ENCODE measurements around the gene ZDHHC14.
A peak's percentile ranks its signal among the peaks of the same experiment; 100 is the strongest.

The ZDHHC14 gene

GRCh38 chr6:157493576-157493975 is 112.6 kb downstream of the ZDHHC14 start:
- TF ChIP-seq CTCF (IDR thresholded peaks at IDR 0.05; ENCODE audit: insufficient read depth, low read depth, low read length, missing control alignments): no peak
- DNase-seq (ENCODE audit: low read depth): no peak

GRCh38 chr6:157494132-157494710 is 113.2 kb downstream of the ZDHHC14 start:
- DNase-seq (ENCODE audit: low read depth): no peak
- no peak overlapping the region for H3K4me3 ChIP-seq (ENCODE audit: low read depth, low read length)
- TF ChIP-seq CTCF (IDR thresholded peaks at IDR 0.05; ENCODE audit: insufficient read depth, low read depth, low read length, missing control alignments): no peak

More at GRCh38 chr6:157493576-157493975, 112.6 kb downstream of the ZDHHC14 start:
- no peak overlapping the region for H3K4me3 ChIP-seq (ENCODE audit: low read depth, low read length)

GRCh38 chr6:157496534-157497095 is 115.6 kb downstream of the ZDHHC14 start:
- TF ChIP-seq CTCF (IDR thresholded peaks at IDR 0.05; ENCODE audit: insufficient read depth, low read depth, low read length, missing control alignments): no peak
- DNase-seq (ENCODE audit: low read depth): no peak
- H3K4me3 ChIP-seq (ENCODE audit: low read depth, low read length): no peak overlapping the region

- H3K4me3 ChIP-seq (ENCODE audit: low read depth, low read length): no peak overlapping the region
- no peak for TF ChIP-seq CTCF (IDR thresholded peaks at IDR 0.05; ENCODE audit: insufficient read depth, low read depth, low read length, missing control alignments)
- DNase-seq (ENCODE audit: low read depth): no peak
Measured at GRCh38 chr6:157497579-157497978, 116.6 kb downstream of the ZDHHC14 start.

- DNase-seq (ENCODE audit: low read depth): peak; percentile 8
- no peak for TF ChIP-seq CTCF (IDR thresholded peaks at IDR 0.05; ENCODE audit: insufficient read depth, low read depth, low read length, missing control alignments)
- H3K4me3 ChIP-seq (ENCODE audit: low read depth, low read length): no peak overlapping the region
Measured at GRCh38 chr6:157498817-157499216, 117.8 kb downstream of the ZDHHC14 start.

GRCh38 chr6:157500022-157500421 is 119.0 kb downstream of the ZDHHC14 start:
- DNase-seq (ENCODE audit: low read depth): no peak
- no peak overlapping the region for H3K4me3 ChIP-seq (ENCODE audit: low read depth, low read length)
- TF ChIP-seq CTCF (IDR thresholded peaks at IDR 0.05; ENCODE audit: insufficient read depth, low read depth, low read length, missing control alignments): no peak

Data from GM12865 (cell line).